Keratinocyte (primary cell): ENCODE results near the gene KIRREL2. TPM values are rescaled to one million over a fixed set of nuclear protein-coding genes. Genes with fewer than 3 reads are reported as not detected.
A peak's percentile ranks its signal among the peaks of the same experiment; 100 is the strongest.

Source experiments
- DNase-seq: peaks from one replicate; pipeline ENCODE4 v3.0.0-alpha.2; 2011; ENCODE audit warnings: low read depth, missing footprints, low spot score
- FAIRE-seq: peaks from 2 replicates; lab custom pipeline; 2011; peaks lifted over from hg19 to GRCh38; lab: Jason Lieb, UNC
- H2AFZ ChIP-seq: 2 replicates; pipeline ENCODE4 v1.6.0; 2012; ENCODE audit warnings: low read length, control low read depth, inconsistent platforms; ENCODE audit not compliant: control insufficient read depth
- H3K27ac ChIP-seq: 2 replicates; pipeline ENCODE4 v1.5.1; 2011; ENCODE audit warnings: low read length; ENCODE audit not compliant: control insufficient read depth, insufficient read depth
- H3K27me3 ChIP-seq: 3 replicates; pipeline ENCODE4 v1.6.0; 2011; ENCODE audit warnings: low read length; ENCODE audit not compliant: control insufficient read depth, insufficient read depth; ENCODE audit errors: extremely low read depth
- H3K36me3 ChIP-seq, 2 experiments: 2 replicates in 1 of 2; 3 replicates in 1 of 2; pipeline ENCODE4 v1.5.1; 2011; ENCODE audit warnings: low read length in 2 of 2, mild to moderate bottlenecking in 1 of 2; ENCODE audit not compliant: control insufficient read depth in 2 of 2, insufficient read depth in 2 of 2; ENCODE audit errors: extremely low read depth in 1 of 2
- H3K4me1 ChIP-seq: 3 replicates; pipeline ENCODE4 v1.5.1; 2011; ENCODE audit warnings: low read length; ENCODE audit not compliant: control insufficient read depth, insufficient read depth; ENCODE audit errors: extremely low read depth
- H3K4me2 ChIP-seq: 3 replicates; pipeline ENCODE4 v1.6.0; 2011; ENCODE audit warnings: low read depth, low read length; ENCODE audit not compliant: control insufficient read depth, insufficient read depth; ENCODE audit errors: extremely low read depth
- H3K4me3 ChIP-seq, 3 experiments: fragments of 200-600 bp in 1 of 3; sonication (generic) in 1 of 3; 2 replicates in 2 of 3; 3 replicates in 1 of 3; pipeline ENCODE4 v1.5.1; 2011 to 2016; ENCODE audit warnings: low read length in 3 of 3, mild to moderate bottlenecking in 3 of 3, control low read depth in 2 of 3, inconsistent platforms in 1 of 3, low read depth in 1 of 3, mixed read lengths in 1 of 3, mixed run types in 1 of 3, moderate library complexity in 1 of 3; ENCODE audit not compliant: control insufficient read depth in 2 of 3, insufficient read depth in 2 of 3; ENCODE audit errors: extremely low read depth in 1 of 3
- H3K79me2 ChIP-seq: 2 replicates; pipeline ENCODE4 v1.6.0; 2012; ENCODE audit warnings: low read length; ENCODE audit not compliant: control insufficient read depth, insufficient read depth
- H3K9ac ChIP-seq: 3 replicates; pipeline ENCODE4 v1.6.0; 2011; ENCODE audit warnings: low read length; ENCODE audit not compliant: control insufficient read depth, insufficient read depth; ENCODE audit errors: extremely low read depth
- H3K9me1 ChIP-seq: 3 replicates; pipeline ENCODE4 v1.6.0; 2011; ENCODE audit warnings: low read length; ENCODE audit not compliant: control insufficient read depth, insufficient read depth; ENCODE audit errors: extremely low read depth
- H3K9me3 ChIP-seq: 2 replicates; pipeline ENCODE4 v1.5.1; 2012; ENCODE audit warnings: low read depth, low read length; ENCODE audit not compliant: control insufficient read depth
- H4K20me1 ChIP-seq: 3 replicates; pipeline ENCODE4 v1.6.0; 2011; ENCODE audit warnings: low read length; ENCODE audit not compliant: control insufficient read depth, insufficient read depth; ENCODE audit errors: extremely low read depth
- EZH2 ChIP-seq: IDR thresholded peaks from one replicate; pipeline ENCODE4 v1.6.1; 2012; ENCODE audit warnings: inconsistent platforms, mild to moderate bottlenecking, low read length, moderate library complexity
- dilution Hi-C: fragments of 300-500 bp; cut with MboI; formaldehyde crosslinking; loops from one replicate; pipeline ENCODE4 v1.7.0; 2020; ENCODE audit warnings: low sequenced_read_pairs; ENCODE audit not compliant: extremely low pct_ligation_motif_present
- polyA plus RNA-seq, 5 experiments: library from polyadenylated mRNA; depleted of rRNA in 3 of 5; stranded (reverse) in 3 of 5; stranded (forward) in 1 of 5; unstranded in 1 of 5; fragments of >200 nt; gene quantifications; 1 replicate in 1 of 5; 2 replicates in 3 of 5; 3 replicates in 1 of 5; pipeline versions ENCODE4 v1.2.1 to v1.2.3, GENCODE V29; 2011 to 2012; ENCODE audit warnings: missing spikeins in 2 of 5, low read depth in 1 of 5, low replicate concordance in 1 of 5
- TF ChIP-seq, protein P1 (sequence below), 3 experiments: IDR thresholded peaks in 1 of 3; conservative IDR thresholded peaks in 1 of 3; optimal IDR thresholded peaks in 1 of 3; 2 replicates in 2 of 3; 3 replicates in 1 of 3; pipeline versions ENCODE3 to v1.5.1; 2011; ENCODE audit warnings: low read length in 3 of 3, mild to moderate bottlenecking in 3 of 3, moderate library complexity in 2 of 3, control low read depth in 1 of 3, inconsistent platforms in 1 of 3; ENCODE audit not compliant: insufficient read depth in 2 of 3; ENCODE audit errors: extremely low read depth in 1 of 3

Gene KIRREL2
- polyA plus RNA-seq, 1 donor (not counting 4 experiments of a cell fraction or from before 2014, with no cell fraction given): not detected

DNA sequence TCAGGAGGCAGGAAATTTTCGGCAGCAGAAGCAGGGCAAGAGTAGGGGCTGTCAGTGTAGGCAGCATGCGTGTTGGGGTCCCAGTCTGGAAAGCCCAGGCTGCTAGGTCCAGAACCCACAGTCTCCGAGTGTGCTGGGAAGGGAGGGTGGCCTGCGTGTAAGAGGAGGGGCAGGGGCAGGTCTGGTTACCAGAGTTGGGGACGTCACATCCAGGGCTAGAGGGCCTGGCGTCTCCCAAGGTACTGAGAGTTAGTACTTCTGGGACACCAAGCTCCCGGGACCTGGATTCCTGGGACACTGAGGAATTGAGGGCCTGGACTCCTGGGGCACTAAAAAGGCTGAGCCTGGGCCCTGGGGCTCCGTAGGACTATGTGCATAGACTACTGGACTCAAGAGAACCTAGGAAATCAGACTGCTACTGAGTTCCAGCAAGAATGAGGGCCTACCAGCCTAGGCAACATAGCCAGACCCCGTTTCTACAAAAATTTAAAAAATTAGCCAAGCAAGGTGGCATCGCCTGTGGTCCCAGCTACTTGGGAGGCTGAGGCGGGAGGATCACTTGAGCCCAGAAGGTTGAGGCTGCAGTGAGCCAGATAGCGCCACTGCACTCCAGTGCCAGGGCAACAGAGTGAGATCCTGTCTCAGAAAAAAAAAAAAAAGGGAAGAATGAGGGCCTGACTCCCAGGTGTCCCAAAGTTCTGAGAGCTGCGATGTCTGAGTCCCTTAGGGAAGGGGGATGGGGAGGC lies 41.2 kb downstream of the KIRREL2 start:
- Histone ChIP-seq H4K20me1 (no peaks in the 10 kb centered on the region), H3K4me3 (peak overlapping the region; percentile 63 to 94 (median 87)), H3K4me2 (peak overlapping the region; percentile 86), H3K27ac (peak overlapping the region; percentile 85), H3K9ac (peak overlapping the region; percentile 90), H3K36me3 (peaks cover 7 to 24% of the 10 kb centered on the region in 2 experiments), H3K79me2 (peaks cover 19% of the 10 kb centered on the region), H3K4me1 (peaks cover 22% of the 10 kb centered on the region), H3K9me3 (no peaks in the 10 kb centered on the region), H3K27me3 (no peaks in the 10 kb centered on the region), H3K9me1 (no peaks in the 10 kb centered on the region), H2AFZ (no peak overlapping the region)
- dilution Hi-C loops: no loop called here
- TF ChIP-seq, protein P1, sequence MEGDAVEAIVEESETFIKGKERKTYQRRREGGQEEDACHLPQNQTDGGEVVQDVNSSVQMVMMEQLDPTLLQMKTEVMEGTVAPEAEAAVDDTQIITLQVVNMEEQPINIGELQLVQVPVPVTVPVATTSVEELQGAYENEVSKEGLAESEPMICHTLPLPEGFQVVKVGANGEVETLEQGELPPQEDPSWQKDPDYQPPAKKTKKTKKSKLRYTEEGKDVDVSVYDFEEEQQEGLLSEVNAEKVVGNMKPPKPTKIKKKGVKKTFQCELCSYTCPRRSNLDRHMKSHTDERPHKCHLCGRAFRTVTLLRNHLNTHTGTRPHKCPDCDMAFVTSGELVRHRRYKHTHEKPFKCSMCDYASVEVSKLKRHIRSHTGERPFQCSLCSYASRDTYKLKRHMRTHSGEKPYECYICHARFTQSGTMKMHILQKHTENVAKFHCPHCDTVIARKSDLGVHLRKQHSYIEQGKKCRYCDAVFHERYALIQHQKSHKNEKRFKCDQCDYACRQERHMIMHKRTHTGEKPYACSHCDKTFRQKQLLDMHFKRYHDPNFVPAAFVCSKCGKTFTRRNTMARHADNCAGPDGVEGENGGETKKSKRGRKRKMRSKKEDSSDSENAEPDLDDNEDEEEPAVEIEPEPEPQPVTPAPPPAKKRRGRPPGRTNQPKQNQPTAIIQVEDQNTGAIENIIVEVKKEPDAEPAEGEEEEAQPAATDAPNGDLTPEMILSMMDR (optimal IDR thresholded peaks at IDR 0.05 in 1 of 3, IDR thresholded peaks at IDR 0.05 in 1 of 3, conservative IDR thresholded peaks at IDR 0.05 in 1 of 3; ENCODE audit: extremely low read depth in 1 of 3, insufficient read depth in 2 of 3, low read length in 3 of 3): no peak
- TF ChIP-seq EZH2: no peak
- no peak for DNase-seq
- no peak for FAIRE-seq

- H3K4me2 ChIP-seq: peak overlapping the region; percentile 86
- peak overlapping the region; percentile 63 to 94 (median 87) for H3K4me3 ChIP-seq
- H3K9me3 ChIP-seq: no peaks in the 10 kb centered on the region
- dilution Hi-C loops: no loop called here
- H3K9me1 ChIP-seq: no peaks in the 10 kb centered on the region
- H3K36me3 ChIP-seq: peaks cover 7 to 20% of the 10 kb centered on the region in 2 experiments
- peaks cover 27% of the 10 kb centered on the region for H3K4me1 ChIP-seq
- peak overlapping the region; percentile 90 for H3K9ac ChIP-seq
- no peaks in the 10 kb centered on the region for H4K20me1 ChIP-seq
- TF ChIP-seq, protein P1 (optimal IDR thresholded peaks at IDR 0.05 in 1 of 3, IDR thresholded peaks at IDR 0.05 in 1 of 3, conservative IDR thresholded peaks at IDR 0.05 in 1 of 3; ENCODE audit: extremely low read depth in 1 of 3, insufficient read depth in 2 of 3, low read length in 3 of 3): no peak
- no peak for TF ChIP-seq EZH2
- no peaks in the 10 kb centered on the region for H3K27me3 ChIP-seq
- no peak for FAIRE-seq
- DNase-seq: no peak
- peak overlapping the region; percentile 85 for H3K27ac ChIP-seq
- H3K79me2 ChIP-seq: peaks cover 19% of the 10 kb centered on the region
- H2AFZ ChIP-seq: peak overlapping the region; percentile 59
Observed at GRCh38 chr19:35898499-35898809, 41.7 kb downstream of the KIRREL2 start.
